H1 (cell line): ENCODE measurements around the gene ADGRB3. TPM values are rescaled to one million over a fixed set of nuclear protein-coding genes. Genes with fewer than 3 reads are reported as not detected.
A peak's percentile ranks its signal among the peaks of the same experiment; 100 is the strongest.

ENCODE experiments used
- CTCF ChIA-PET: fragments of 300-600 bp; sonication (Branson Sonifier 250); formaldehyde crosslinking; loops from one replicate; lab custom pipeline; 2021; ENCODE audit not compliant: partially characterized antibody; lab: Charles Lee
- POLR2A ChIA-PET: fragments of 300-600 bp; sonication (Branson Sonifier 250); formaldehyde crosslinking; loops from one replicate; lab custom pipeline; 2021; ENCODE audit warnings: inconsistent platforms; ENCODE audit not compliant: partially characterized antibody; lab: Charles Lee
- DNase-seq, 2 experiments: peaks; one replicate each; pipeline versions ENCODE4 v3.0.0 to v3.0.0-alpha.2; 2010 to 2022; ENCODE audit warnings: low spot score in 2 of 2, low read depth in 1 of 2, mixed read lengths in 1 of 2
- FAIRE-seq: peaks from 2 replicates; lab custom pipeline; 2011; peaks lifted over from hg19 to GRCh38; lab: Jason Lieb, UNC
- H2AFZ ChIP-seq: 2 replicates; pipeline ENCODE4 v1.8.1; 2012; ENCODE audit warnings: low read length, inconsistent platforms
- H2AK5ac ChIP-seq: 2 replicates; pipeline ENCODE4 v1.6.1; 2013; ENCODE audit warnings: low read depth, low read length
- H2BK120ac ChIP-seq: replicated peaks from 2 replicates; pipeline ENCODE3; 2013; ENCODE audit warnings: low read depth, low read length, inconsistent platforms
- H2BK12ac ChIP-seq: 2 replicates; pipeline ENCODE4 v1.6.1; 2013; ENCODE audit warnings: low read depth, low read length
- H2BK15ac ChIP-seq: 2 replicates; pipeline ENCODE4 v1.6.1; 2013; ENCODE audit warnings: low read length
- H2BK20ac ChIP-seq: 2 replicates; pipeline ENCODE4 v1.6.1; 2013; ENCODE audit warnings: low read length
- H2BK5ac ChIP-seq: 2 replicates; pipeline ENCODE4 v1.6.1; 2013; ENCODE audit warnings: low read depth, low read length
- H3K14ac ChIP-seq: 2 replicates; pipeline ENCODE4 v1.6.1; 2013; ENCODE audit warnings: inconsistent platforms; ENCODE audit not compliant: insufficient read length
- H3K18ac ChIP-seq: 2 replicates; pipeline ENCODE4 v1.6.1; 2013; ENCODE audit warnings: low read length; ENCODE audit errors: extremely low read depth
- H3K23ac ChIP-seq: 2 replicates; pipeline ENCODE4 v1.6.1; 2013; ENCODE audit warnings: inconsistent platforms; ENCODE audit not compliant: insufficient read length
- H3K23me2 ChIP-seq: 2 replicates; pipeline ENCODE4 v1.6.1; 2013; ENCODE audit warnings: low read depth, low read length
- H3K27ac ChIP-seq: 2 replicates; pipeline ENCODE4 v1.6.1; 2011; ENCODE audit warnings: low read depth, low read length, inconsistent platforms
- H3K27me3 ChIP-seq, 4 experiments: replicated peaks in 1 of 4; 1 replicate in 1 of 4; 2 replicates in 3 of 4; pipeline versions ENCODE4 v1.6.1 to v1.8.1; 2011 to 2013; ENCODE audit warnings: low read length in 3 of 4, mild to moderate bottlenecking in 3 of 4, inconsistent platforms in 2 of 4, mixed read lengths in 2 of 4, moderate library complexity in 1 of 4; ENCODE audit not compliant: control insufficient read depth in 3 of 4, insufficient read depth in 3 of 4; ENCODE audit errors: extremely low read depth in 1 of 4
- H3K36me3 ChIP-seq, 4 experiments: 2 replicates each; pipeline versions ENCODE4 v1.6.1 to v1.8.1; 2011 to 2013; ENCODE audit warnings: mild to moderate bottlenecking in 4 of 4, low read length in 3 of 4, moderate library complexity in 2 of 4, control low read depth in 1 of 4, inconsistent platforms in 1 of 4; ENCODE audit not compliant: insufficient read depth in 4 of 4, control insufficient read depth in 2 of 4
- H3K4ac ChIP-seq: replicated peaks from 2 replicates; pipeline ENCODE3; 2013; ENCODE audit warnings: low read length, low read depth, mixed read lengths, inconsistent platforms; ENCODE audit not compliant: insufficient read length
- H3K4me1 ChIP-seq, 4 experiments: replicated peaks in 1 of 4; 1 replicate in 1 of 4; 2 replicates in 3 of 4; pipeline versions ENCODE4 v1.6.1 to v1.8.1; 2011 to 2013; ENCODE audit warnings: low read length in 3 of 4, inconsistent platforms in 2 of 4, mixed read lengths in 1 of 4; ENCODE audit not compliant: insufficient read depth in 4 of 4, control insufficient read depth in 3 of 4
- H3K4me2 ChIP-seq, 2 experiments: 2 replicates each; pipeline versions ENCODE4 v1.6.1 to v1.8.1; 2011 to 2013; ENCODE audit warnings: low read depth in 2 of 2, low read length in 2 of 2, control low read depth in 1 of 2, inconsistent platforms in 1 of 2, mild to moderate bottlenecking in 1 of 2; ENCODE audit not compliant: insufficient read depth in 1 of 2
- H3K4me3 ChIP-seq, 4 experiments: fragments of 200-600, 300-600 bp in 1 of 4; sonication (generic), shearing (Covaris generic), sonication (Bioruptor Twin) in 1 of 4; 2 replicates each; pipeline versions ENCODE4 v1.5.1 to v1.8.1; 2011 to 2016; ENCODE audit warnings: low read length in 4 of 4, low read depth in 3 of 4, control low read depth in 2 of 4, inconsistent platforms in 2 of 4, mild to moderate bottlenecking in 2 of 4, mixed read lengths in 1 of 4, moderate library complexity in 1 of 4; ENCODE audit not compliant: insufficient read depth in 2 of 4; ENCODE audit errors: extremely low read depth in 1 of 4
- H3K56ac ChIP-seq: replicated peaks from 2 replicates; pipeline ENCODE3; 2013; ENCODE audit warnings: low read depth, mild to moderate bottlenecking, mixed read lengths, low read length, inconsistent platforms; ENCODE audit not compliant: insufficient read length
- H3K79me1 ChIP-seq: 2 replicates; pipeline ENCODE4 v1.6.1; 2013; ENCODE audit warnings: low read depth, low read length, control low read depth
- H3K79me2 ChIP-seq, 2 experiments: 2 replicates each; pipeline versions ENCODE4 v1.6.1 to v1.8.1; 2012 to 2013; ENCODE audit warnings: low read length in 2 of 2, mild to moderate bottlenecking in 2 of 2, inconsistent platforms in 1 of 2; ENCODE audit not compliant: insufficient read depth in 2 of 2, control insufficient read depth in 1 of 2
- H3K9ac ChIP-seq, 4 experiments: replicated peaks in 1 of 4; 1 replicate in 1 of 4; 2 replicates in 3 of 4; pipeline versions ENCODE4 v1.6.1 to v1.8.1; 2011 to 2013; ENCODE audit warnings: low read depth in 3 of 4, low read length in 3 of 4, control low read depth in 2 of 4, mild to moderate bottlenecking in 2 of 4, moderate library complexity in 2 of 4, inconsistent platforms in 1 of 4; ENCODE audit errors: extremely low read depth in 1 of 4
- H3K9me3 ChIP-seq, 2 experiments: 2 replicates each; pipeline versions ENCODE4 v1.6.1 to v1.8.1; 2012 to 2013; ENCODE audit warnings: mild to moderate bottlenecking in 2 of 2, moderate library complexity in 2 of 2, control low read depth in 1 of 2, inconsistent platforms in 1 of 2, low read depth in 1 of 2, low read length in 1 of 2, mixed read lengths in 1 of 2; ENCODE audit not compliant: insufficient read depth in 2 of 2
- H4K20me1 ChIP-seq, 2 experiments: replicated peaks in 1 of 2; 2 replicates each; pipeline versions ENCODE3 to v1.8.1; 2011 to 2013; ENCODE audit warnings: inconsistent platforms in 2 of 2, low read length in 2 of 2, mild to moderate bottlenecking in 1 of 2; ENCODE audit not compliant: insufficient read depth in 2 of 2, control insufficient read depth in 1 of 2
- H4K5ac ChIP-seq: 2 replicates; pipeline ENCODE4 v1.6.1; 2013; ENCODE audit warnings: low read length, low read depth, mixed read lengths, inconsistent platforms; ENCODE audit not compliant: insufficient read length
- H4K8ac ChIP-seq: 2 replicates; pipeline ENCODE4 v1.8.0; 2013; ENCODE audit warnings: mild to moderate bottlenecking, moderate library complexity, low read length, inconsistent platforms; ENCODE audit not compliant: insufficient read depth; ENCODE audit errors: extremely low read depth
- H4K91ac ChIP-seq: replicated peaks from 2 replicates; pipeline ENCODE3; 2013; ENCODE audit warnings: low read length, mixed read lengths, inconsistent platforms; ENCODE audit not compliant: insufficient read length
- CREB1 ChIP-seq: IDR thresholded peaks from 2 replicates; pipeline ENCODE4 v1.6.1; 2012; ENCODE audit warnings: inconsistent platforms
- HDAC2 ChIP-seq, 2 experiments: fragments of 300-600 bp in 1 of 2; sonication (generic) in 1 of 2; IDR thresholded peaks; 2 replicates each; pipeline ENCODE4 v1.6.1; 2011 to 2012; ENCODE audit warnings: low read depth in 2 of 2, low read length in 2 of 2, mild to moderate bottlenecking in 2 of 2, moderate library complexity in 2 of 2, borderline replicate concordance in 1 of 2, inconsistent platforms in 1 of 2
- JUND ChIP-seq: IDR thresholded peaks from 2 replicates; pipeline ENCODE4 v1.6.1; 2011; ENCODE audit warnings: mild to moderate bottlenecking, improper control_type of control experiment, low read length
- MAFK ChIP-seq: IDR thresholded peaks from 2 replicates; pipeline ENCODE4 v1.6.1; 2012; ENCODE audit warnings: low read depth, mild to moderate bottlenecking, improper control_type of control experiment, low read length
- POLR2A ChIP-seq, 2 experiments: IDR thresholded peaks; 1 replicate in 1 of 2; 2 replicates in 1 of 2; pipeline ENCODE4 v1.6.1; 2011; ENCODE audit warnings: low read depth in 2 of 2, low read length in 2 of 2, mild to moderate bottlenecking in 2 of 2; ENCODE audit errors: control extremely low read depth in 1 of 2
- RAD21 ChIP-seq, 2 experiments: IDR thresholded peaks in 1 of 2; conservative IDR thresholded peaks in 1 of 2; 2 replicates each; pipeline ENCODE4 v1.6.1; 2011; ENCODE audit warnings: low read depth in 2 of 2, low read length in 2 of 2, improper control_type of control experiment in 1 of 2, inconsistent platforms in 1 of 2, mild to moderate bottlenecking in 1 of 2, moderate library complexity in 1 of 2
- SIX5 ChIP-seq: IDR thresholded peaks from 2 replicates; pipeline ENCODE4 v1.6.1; 2011; ENCODE audit warnings: mild to moderate bottlenecking, low read depth, low read length
- TCF12 ChIP-seq: IDR thresholded peaks from 2 replicates; pipeline ENCODE4 v1.6.1; 2011; ENCODE audit warnings: low read depth, mild to moderate bottlenecking, low read length
- YY1 ChIP-seq: IDR thresholded peaks from 2 replicates; pipeline ENCODE4 v1.6.1; 2011; ENCODE audit warnings: low read depth, mild to moderate bottlenecking, low read length
- ZNF274 ChIP-seq: IDR thresholded peaks from 2 replicates; pipeline ENCODE4 v1.7.0; 2012; ENCODE audit warnings: low read length, borderline replicate concordance; ENCODE audit errors: extremely low read depth
- WGBS, 2 experiments: shearing (Covaris generic) in 1 of 2; methylation state at CpG; one replicate each; pipeline versions ENCODE4 v1.1.6 to v1.1.7; 2013 to 2015; ENCODE audit warnings: low lambda C conversion rate in 2 of 2, mixed read lengths in 2 of 2, inconsistent platforms in 1 of 2, low coverage in 1 of 2, missing lambda C conversion rate in 1 of 2; ENCODE audit not compliant: insufficient replicate concordance in 2 of 2, insufficient coverage in 1 of 2, insufficient read length in 1 of 2; ENCODE audit errors: extremely low coverage in 1 of 2, missing lambda C conversion rate in 1 of 2; 5-methylcytosine and 5-hydroxymethylcytosine counted together
- polyA plus RNA-seq, 7 experiments: library from polyadenylated mRNA; depleted of rRNA in 3 of 7; stranded (reverse) in 5 of 7; unstranded in 2 of 7; fragments of >200 nt in 5 of 7; fragments of 200-250 nt in 2 of 7; gene quantifications; 1 replicate in 5 of 7; 2 replicates in 1 of 7; 4 replicates in 1 of 7; pipeline versions ENCODE4 v1.2.1 to v1.2.3, GENCODE V29; 2011 to 2013; ENCODE audit warnings: missing spikeins in 2 of 7, mixed read lengths in 2 of 7
- total RNA-seq: library from RNA; stranded (reverse); fragmentation: NEBNext Ultra II Directional; extraction: Animal tissue kit (Norgen Biotek cat#: 25700); gene quantifications from 2 replicates; pipeline ENCODE4 v1.2.1, GENCODE V29; 2021
- TF ChIP-seq, protein P1 (sequence below), 3 experiments: IDR thresholded peaks; 1 replicate in 2 of 3; 2 replicates in 1 of 3; pipeline versions ENCODE4 v1.5.1 to v1.6.1; 2011; ENCODE audit warnings: low read length in 3 of 3, mild to moderate bottlenecking in 3 of 3, inconsistent platforms in 2 of 3, low read depth in 1 of 3, moderate library complexity in 1 of 3; ENCODE audit not compliant: insufficient read depth in 1 of 3; ENCODE audit errors: control extremely low read depth in 1 of 3

ADGRB3 gene
- total and polyA plus RNA-seq, 2 of the 8 experiments (the other 6 are each of a cell fraction or from before 2014, with no cell fraction given), result 0.35 to 1.2 TPM

DNA sequence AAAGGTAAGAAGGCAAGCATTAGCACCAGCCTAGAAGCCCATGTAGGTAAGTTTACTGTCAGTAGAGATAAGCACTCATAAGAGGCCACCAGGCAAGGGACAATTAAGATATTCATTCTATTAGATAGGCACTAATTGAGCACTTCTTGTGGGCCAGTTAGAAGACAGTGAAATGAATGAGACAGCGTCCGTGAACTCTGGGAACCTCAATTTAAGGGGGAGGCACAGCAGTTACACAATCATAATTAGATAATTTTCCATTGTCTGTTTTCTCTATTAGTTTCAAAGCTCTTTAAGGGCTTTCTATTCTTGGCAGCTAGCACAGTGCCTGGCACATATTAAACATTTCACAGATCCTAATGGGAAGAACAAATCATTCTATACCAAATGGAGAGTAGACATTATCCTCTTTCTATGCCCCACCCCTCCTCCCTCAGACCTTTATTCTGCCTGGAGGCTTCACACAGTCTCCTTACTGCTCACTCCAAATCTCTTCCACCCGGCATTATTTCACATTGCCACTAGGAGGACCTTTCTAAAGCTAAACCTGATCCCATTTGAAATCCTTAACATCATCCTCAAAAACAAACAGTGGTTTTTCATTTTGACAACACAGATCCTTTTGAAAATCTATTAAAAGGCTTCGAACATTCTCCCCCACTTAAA is 529.6 kb downstream of the ADGRB3 start:
- POLR2A ChIA-PET, result no interaction called here
- Histone ChIP-seq H2BK120ac (no peak overlapping the region), H4K5ac (no peak overlapping the region), H2BK12ac (no peak overlapping the region), H3K27ac (no peak overlapping the region), H3K4ac (no peak overlapping the region), H3K4me2 (no peak overlapping the region), H3K79me1 (no peaks in the 10 kb centered on the region), H3K79me2 (no peaks in the 10 kb centered on the region), H3K36me3 (no peaks in the 10 kb centered on the region), H2BK5ac (no peak overlapping the region), H3K9ac (no peak overlapping the region), H3K27me3 (no peaks in the 10 kb centered on the region), H4K8ac (no peak overlapping the region), H2BK15ac (no peak overlapping the region), H3K23ac (no peak overlapping the region), H4K91ac (no peak overlapping the region), H3K4me1 (peaks cover 0 to 6% (median 3%) of the 10 kb centered on the region in 4 experiments; a peak in 2 of 7 replicates), H3K14ac (no peak overlapping the region), H2AK5ac (no peak overlapping the region), H4K20me1 (no peaks in the 10 kb centered on the region), H3K18ac (no peak overlapping the region; the same call in 1 of the 2 replicates), H3K56ac (no peak overlapping the region), H3K4me3 (no peak overlapping the region), H3K23me2 (no peaks in the 10 kb centered on the region), H2AFZ (no peak overlapping the region), H3K9me3 (no peaks in the 10 kb centered on the region), H2BK20ac (no peak overlapping the region)
- CTCF ChIA-PET, result interaction anchor here (0.7 to 3.9 kb wide), 17 partner anchors 9 to 831 kb away, joined by 3 to 33 read pairs (median 3); no protein-coding TSS in a partner anchor
- WGBS, 2 experiments, result 73% methylated on average over 4 of the region's 4 CpGs; no CpG with 5 or more reads in 1 of the 2 experiments
- DNase-seq (no peak), FAIRE-seq (peak; percentile 82)
- TF ChIP-seq RAD21 (IDR thresholded peaks at IDR 0.05 in 1 of 2, conservative IDR thresholded peaks at IDR 0.05 in 1 of 2; ENCODE audit: low read depth in 2 of 2, low read length in 2 of 2) (peak; percentile 42 to 54; a peak in 3 of 4 replicates), HDAC2 (IDR thresholded peaks at IDR 0.05; ENCODE audit: borderline replicate concordance in 1 of 2, low read depth in 2 of 2, low read length in 2 of 2) (no peak), CREB1 (no peak), TCF12 (no peak), ZNF274 (no peak), JUND (no peak), YY1 (no peak), MAFK (no peak), SIX5 (no peak), POLR2A (IDR thresholded peaks at IDR 0.05; ENCODE audit: control extremely low read depth in 1 of 2, low read depth in 2 of 2, low read length in 2 of 2) (no peak)
- TF ChIP-seq, protein P1, sequence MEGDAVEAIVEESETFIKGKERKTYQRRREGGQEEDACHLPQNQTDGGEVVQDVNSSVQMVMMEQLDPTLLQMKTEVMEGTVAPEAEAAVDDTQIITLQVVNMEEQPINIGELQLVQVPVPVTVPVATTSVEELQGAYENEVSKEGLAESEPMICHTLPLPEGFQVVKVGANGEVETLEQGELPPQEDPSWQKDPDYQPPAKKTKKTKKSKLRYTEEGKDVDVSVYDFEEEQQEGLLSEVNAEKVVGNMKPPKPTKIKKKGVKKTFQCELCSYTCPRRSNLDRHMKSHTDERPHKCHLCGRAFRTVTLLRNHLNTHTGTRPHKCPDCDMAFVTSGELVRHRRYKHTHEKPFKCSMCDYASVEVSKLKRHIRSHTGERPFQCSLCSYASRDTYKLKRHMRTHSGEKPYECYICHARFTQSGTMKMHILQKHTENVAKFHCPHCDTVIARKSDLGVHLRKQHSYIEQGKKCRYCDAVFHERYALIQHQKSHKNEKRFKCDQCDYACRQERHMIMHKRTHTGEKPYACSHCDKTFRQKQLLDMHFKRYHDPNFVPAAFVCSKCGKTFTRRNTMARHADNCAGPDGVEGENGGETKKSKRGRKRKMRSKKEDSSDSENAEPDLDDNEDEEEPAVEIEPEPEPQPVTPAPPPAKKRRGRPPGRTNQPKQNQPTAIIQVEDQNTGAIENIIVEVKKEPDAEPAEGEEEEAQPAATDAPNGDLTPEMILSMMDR (IDR thresholded peaks at IDR 0.05; ENCODE audit: control extremely low read depth in 1 of 3, insufficient read depth in 1 of 3, low read depth in 1 of 3, low read length in 3 of 3), result peak in 2 of 3 experiments; percentile 23 to 62; a peak in 2 of 4 replicates
